ENCODE results near the gene FBXO42. TPM values are rescaled to one million over a fixed set of nuclear protein-coding genes. Genes with fewer than 3 reads are reported as not detected.

The FBXO42 gene
- total and polyA plus RNA-seq, 9 of the 15 experiments (the other 6 are each of a cell fraction or from before 2014, with no cell fraction given), result 7.2 to 24.8 (median 17.4) TPM

DNA sequence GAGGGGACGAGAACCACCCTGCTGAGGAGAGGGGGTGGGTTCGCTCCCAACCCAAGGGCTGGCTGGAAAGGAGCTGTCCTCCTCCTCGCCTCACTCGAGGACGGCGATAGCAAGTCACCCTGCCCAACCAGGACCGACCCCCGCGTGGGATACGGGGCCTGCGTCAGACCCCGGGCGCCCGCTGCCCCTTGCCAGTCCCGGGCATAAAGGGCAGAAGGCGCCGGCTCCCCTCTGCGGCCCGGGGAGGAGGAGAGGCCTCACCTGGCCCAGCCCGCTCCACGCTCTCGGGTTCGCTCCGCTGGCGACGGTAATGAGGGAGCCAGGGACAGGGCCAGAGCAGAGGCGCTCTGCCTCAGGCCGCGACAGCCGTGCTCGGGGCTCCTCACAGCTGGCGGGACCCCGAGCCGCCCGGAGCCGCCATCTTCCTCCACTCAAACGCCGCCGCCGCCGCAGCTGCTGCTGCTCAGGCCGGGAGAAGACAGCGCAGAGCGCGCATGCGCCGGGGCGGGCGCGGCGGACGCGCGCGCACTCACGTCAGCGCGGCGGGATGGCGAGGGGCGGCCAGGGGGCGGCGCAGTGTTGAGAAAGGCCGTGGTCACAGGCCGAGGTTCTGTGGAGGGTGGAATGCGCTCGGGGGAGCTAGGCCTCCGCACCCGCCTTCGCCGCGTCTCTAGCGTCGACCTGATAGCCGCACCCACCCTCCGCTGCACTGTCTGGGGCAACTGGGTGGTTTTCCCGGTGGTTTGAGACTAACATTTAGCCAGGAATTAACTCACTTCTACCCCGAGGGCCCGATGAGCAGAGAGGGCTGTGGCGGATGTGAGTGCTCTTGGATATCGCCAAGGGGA, at the start of gene FBXO42 (continued):
- TF ChIP-seq, protein P1, sequence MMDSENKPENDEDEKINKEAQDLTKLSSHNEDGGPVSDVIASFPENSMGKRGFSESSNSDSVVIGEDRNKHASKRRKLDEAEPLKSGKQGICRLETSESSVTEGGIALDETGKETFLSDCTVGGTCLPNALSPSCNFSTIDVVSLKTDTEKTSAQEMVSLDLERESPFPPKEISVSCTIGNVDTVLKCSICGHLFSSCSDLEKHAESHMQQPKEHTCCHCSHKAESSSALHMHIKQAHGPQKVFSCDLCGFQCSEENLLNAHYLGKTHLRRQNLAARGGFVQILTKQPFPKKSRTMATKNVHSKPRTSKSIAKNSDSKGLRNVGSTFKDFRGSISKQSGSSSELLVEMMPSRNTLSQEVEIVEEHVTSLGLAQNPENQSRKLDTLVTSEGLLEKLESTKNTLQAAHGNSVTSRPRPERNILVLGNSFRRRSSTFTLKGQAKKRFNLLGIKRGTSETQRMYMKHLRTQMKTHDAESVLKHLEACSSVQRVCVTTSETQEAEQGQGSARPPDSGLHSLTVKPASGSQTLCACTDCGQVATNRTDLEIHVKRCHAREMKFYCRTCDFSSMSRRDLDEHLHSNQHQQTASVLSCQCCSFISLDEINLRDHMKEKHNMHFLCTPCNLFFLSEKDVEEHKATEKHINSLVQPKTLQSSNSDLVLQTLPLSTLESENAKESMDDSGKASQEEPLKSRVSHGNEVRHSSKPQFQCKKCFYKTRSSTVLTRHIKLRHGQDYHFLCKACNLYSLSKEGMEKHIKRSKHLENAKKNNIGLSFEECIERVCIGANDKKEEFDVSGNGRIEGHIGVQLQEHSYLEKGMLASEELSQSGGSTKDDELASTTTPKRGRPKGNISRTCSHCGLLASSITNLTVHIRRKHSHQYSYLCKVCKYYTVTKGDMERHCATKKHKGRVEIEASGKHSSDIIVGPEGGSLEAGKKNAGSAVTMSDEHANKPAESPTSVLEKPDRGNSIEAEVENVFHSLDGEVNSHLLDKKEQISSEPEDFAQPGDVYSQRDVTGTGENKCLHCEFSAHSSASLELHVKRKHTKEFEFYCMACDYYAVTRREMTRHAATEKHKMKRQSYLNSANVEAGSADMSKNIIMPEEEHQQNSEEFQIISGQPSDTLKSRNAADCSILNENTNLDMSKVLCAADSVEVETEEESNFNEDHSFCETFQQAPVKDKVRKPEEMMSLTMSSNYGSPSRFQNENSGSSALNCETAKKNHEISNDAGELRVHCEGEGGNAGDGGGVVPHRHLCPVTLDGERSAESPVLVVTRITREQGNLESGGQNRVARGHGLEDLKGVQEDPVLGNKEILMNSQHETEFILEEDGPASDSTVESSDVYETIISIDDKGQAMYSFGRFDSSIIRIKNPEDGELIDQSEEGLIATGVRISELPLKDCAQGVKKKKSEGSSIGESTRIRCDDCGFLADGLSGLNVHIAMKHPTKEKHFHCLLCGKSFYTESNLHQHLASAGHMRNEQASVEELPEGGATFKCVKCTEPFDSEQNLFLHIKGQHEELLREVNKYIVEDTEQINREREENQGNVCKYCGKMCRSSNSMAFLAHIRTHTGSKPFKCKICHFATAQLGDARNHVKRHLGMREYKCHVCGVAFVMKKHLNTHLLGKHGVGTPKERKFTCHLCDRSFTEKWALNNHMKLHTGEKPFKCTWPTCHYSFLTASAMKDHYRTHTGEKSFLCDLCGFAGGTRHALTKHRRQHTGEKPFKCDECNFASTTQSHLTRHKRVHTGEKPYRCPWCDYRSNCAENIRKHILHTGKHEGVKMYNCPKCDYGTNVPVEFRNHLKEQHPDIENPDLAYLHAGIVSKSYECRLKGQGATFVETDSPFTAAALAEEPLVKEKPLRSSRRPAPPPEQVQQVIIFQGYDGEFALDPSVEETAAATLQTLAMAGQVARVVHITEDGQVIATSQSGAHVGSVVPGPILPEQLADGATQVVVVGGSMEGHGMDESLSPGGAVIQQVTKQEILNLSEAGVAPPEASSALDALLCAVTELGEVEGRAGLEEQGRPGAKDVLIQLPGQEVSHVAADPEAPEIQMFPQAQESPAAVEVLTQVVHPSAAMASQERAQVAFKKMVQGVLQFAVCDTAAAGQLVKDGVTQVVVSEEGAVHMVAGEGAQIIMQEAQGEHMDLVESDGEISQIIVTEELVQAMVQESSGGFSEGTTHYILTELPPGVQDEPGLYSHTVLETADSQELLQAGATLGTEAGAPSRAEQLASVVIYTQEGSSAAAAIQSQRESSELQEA (IDR thresholded peaks at IDR 0.05; ENCODE audit: low read depth), result no peak
- peak; percentile 75 for TF ChIP-seq HDAC8 (tag; IDR thresholded peaks at IDR 0.05)
- TF ChIP-seq, protein P2, sequence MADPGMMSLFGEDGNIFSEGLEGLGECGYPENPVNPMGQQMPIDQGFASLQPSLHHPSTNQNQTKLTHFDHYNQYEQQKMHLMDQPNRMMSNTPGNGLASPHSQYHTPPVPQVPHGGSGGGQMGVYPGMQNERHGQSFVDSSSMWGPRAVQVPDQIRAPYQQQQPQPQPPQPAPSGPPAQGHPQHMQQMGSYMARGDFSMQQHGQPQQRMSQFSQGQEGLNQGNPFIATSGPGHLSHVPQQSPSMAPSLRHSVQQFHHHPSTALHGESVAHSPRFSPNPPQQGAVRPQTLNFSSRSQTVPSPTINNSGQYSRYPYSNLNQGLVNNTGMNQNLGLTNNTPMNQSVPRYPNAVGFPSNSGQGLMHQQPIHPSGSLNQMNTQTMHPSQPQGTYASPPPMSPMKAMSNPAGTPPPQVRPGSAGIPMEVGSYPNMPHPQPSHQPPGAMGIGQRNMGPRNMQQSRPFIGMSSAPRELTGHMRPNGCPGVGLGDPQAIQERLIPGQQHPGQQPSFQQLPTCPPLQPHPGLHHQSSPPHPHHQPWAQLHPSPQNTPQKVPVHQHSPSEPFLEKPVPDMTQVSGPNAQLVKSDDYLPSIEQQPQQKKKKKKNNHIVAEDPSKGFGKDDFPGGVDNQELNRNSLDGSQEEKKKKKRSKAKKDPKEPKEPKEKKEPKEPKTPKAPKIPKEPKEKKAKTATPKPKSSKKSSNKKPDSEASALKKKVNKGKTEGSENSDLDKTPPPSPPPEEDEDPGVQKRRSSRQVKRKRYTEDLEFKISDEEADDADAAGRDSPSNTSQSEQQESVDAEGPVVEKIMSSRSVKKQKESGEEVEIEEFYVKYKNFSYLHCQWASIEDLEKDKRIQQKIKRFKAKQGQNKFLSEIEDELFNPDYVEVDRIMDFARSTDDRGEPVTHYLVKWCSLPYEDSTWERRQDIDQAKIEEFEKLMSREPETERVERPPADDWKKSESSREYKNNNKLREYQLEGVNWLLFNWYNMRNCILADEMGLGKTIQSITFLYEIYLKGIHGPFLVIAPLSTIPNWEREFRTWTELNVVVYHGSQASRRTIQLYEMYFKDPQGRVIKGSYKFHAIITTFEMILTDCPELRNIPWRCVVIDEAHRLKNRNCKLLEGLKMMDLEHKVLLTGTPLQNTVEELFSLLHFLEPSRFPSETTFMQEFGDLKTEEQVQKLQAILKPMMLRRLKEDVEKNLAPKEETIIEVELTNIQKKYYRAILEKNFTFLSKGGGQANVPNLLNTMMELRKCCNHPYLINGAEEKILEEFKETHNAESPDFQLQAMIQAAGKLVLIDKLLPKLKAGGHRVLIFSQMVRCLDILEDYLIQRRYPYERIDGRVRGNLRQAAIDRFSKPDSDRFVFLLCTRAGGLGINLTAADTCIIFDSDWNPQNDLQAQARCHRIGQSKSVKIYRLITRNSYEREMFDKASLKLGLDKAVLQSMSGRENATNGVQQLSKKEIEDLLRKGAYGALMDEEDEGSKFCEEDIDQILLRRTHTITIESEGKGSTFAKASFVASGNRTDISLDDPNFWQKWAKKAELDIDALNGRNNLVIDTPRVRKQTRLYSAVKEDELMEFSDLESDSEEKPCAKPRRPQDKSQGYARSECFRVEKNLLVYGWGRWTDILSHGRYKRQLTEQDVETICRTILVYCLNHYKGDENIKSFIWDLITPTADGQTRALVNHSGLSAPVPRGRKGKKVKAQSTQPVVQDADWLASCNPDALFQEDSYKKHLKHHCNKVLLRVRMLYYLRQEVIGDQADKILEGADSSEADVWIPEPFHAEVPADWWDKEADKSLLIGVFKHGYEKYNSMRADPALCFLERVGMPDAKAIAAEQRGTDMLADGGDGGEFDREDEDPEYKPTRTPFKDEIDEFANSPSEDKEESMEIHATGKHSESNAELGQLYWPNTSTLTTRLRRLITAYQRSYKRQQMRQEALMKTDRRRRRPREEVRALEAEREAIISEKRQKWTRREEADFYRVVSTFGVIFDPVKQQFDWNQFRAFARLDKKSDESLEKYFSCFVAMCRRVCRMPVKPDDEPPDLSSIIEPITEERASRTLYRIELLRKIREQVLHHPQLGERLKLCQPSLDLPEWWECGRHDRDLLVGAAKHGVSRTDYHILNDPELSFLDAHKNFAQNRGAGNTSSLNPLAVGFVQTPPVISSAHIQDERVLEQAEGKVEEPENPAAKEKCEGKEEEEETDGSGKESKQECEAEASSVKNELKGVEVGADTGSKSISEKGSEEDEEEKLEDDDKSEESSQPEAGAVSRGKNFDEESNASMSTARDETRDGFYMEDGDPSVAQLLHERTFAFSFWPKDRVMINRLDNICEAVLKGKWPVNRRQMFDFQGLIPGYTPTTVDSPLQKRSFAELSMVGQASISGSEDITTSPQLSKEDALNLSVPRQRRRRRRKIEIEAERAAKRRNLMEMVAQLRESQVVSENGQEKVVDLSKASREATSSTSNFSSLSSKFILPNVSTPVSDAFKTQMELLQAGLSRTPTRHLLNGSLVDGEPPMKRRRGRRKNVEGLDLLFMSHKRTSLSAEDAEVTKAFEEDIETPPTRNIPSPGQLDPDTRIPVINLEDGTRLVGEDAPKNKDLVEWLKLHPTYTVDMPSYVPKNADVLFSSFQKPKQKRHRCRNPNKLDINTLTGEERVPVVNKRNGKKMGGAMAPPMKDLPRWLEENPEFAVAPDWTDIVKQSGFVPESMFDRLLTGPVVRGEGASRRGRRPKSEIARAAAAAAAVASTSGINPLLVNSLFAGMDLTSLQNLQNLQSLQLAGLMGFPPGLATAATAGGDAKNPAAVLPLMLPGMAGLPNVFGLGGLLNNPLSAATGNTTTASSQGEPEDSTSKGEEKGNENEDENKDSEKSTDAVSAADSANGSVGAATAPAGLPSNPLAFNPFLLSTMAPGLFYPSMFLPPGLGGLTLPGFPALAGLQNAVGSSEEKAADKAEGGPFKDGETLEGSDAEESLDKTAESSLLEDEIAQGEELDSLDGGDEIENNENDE (IDR thresholded peaks at IDR 0.05; ENCODE audit: low read depth, low read length), result no peak
- peak; percentile 70 for TF ChIP-seq RBM39 (optimal IDR thresholded peaks at IDR 0.05; ENCODE audit: low read depth, low read length)
- no peak for TF ChIP-seq SLC30A9 (CRISPR knock-in tag; IDR thresholded peaks at IDR 0.05)
- TF ChIP-seq CBX2 (IDR thresholded peaks at IDR 0.05; ENCODE audit: insufficient read depth, low read length, poor library complexity, severe bottlenecking), result no peak

Data from K562 (cell line).